HG03342 (cell line): Measurements from ENCODE around the gene TUBGCP5.

ENCODE experiments used
- ATAC-seq: cut with Tn5 transposase; IDR thresholded peaks from one replicate; pipeline ENCODE4 v1.9.1; 2021; ENCODE audit warnings: mild to moderate bottlenecking, moderate library complexity; ENCODE audit not compliant: unreplicated experiment

TUBGCP5 gene

GRCh38 chr15:22979238-22980188 lies 59.9 kb downstream of the TUBGCP5 start:
- ATAC-seq, result peak; percentile 65

- peak; percentile 24 for ATAC-seq
Observed at GRCh38 chr15:22978691-22979237, 60.6 kb downstream of the TUBGCP5 start.

GRCh38 chr15:22974745-22975144 lies 64.6 kb downstream of the TUBGCP5 start:
- no peak for ATAC-seq

- ATAC-seq, result no peak
Observed at GRCh38 chr15:22973987-22974386, 65.4 kb downstream of the TUBGCP5 start.

GRCh38 chr15:22973286-22973685 lies 66.1 kb downstream of the TUBGCP5 start:
- ATAC-seq, result no peak

GRCh38 chr15:22969489-22969888 lies 69.9 kb downstream of the TUBGCP5 start:
- no peak for ATAC-seq

- ATAC-seq, result no peak
Observed at GRCh38 chr15:22968366-22968765, 71.0 kb downstream of the TUBGCP5 start.

GRCh38 chr15:22967084-22967770 lies 72.1 kb downstream of the TUBGCP5 start:
- ATAC-seq, result no peak

- no peak for ATAC-seq
Observed at GRCh38 chr15:22966321-22967083, 72.9 kb downstream of the TUBGCP5 start.

GRCh38 chr15:22963641-22964040 lies 75.7 kb downstream of the TUBGCP5 start:
- ATAC-seq, result no peak

- ATAC-seq, result no peak
Observed at GRCh38 chr15:22962611-22963010, 76.8 kb downstream of the TUBGCP5 start.

- ATAC-seq, result no peak
Observed at GRCh38 chr15:22961762-22962161, 77.6 kb downstream of the TUBGCP5 start.

GRCh38 chr15:22960556-22960955 lies 78.8 kb downstream of the TUBGCP5 start:
- no peak for ATAC-seq

GRCh38 chr15:22960126-22960525 lies 79.2 kb downstream of the TUBGCP5 start:
- no peak for ATAC-seq

- ATAC-seq, result no peak
Observed at GRCh38 chr15:22959321-22960101, 79.9 kb downstream of the TUBGCP5 start.

GRCh38 chr15:22958487-22959280 lies 80.7 kb downstream of the TUBGCP5 start:
- no peak for ATAC-seq

GRCh38 chr15:22956978-22957260 lies 82.5 kb downstream of the TUBGCP5 start:
- no peak for ATAC-seq

- no peak for ATAC-seq
Observed at GRCh38 chr15:22956257-22956977, 83.0 kb downstream of the TUBGCP5 start.

- no peak for ATAC-seq
Observed at GRCh38 chr15:22955544-22956119, 83.7 kb downstream of the TUBGCP5 start.
